ENCODE measurements around the gene IL11RA. TPM values are rescaled to one million over a fixed set of nuclear protein-coding genes. Genes with fewer than 3 reads are reported as not detected.

IL11RA gene
- total and polyA plus RNA-seq, 2 of the 8 experiments (the other 6 are each of a cell fraction or from before 2014, with no cell fraction given): 5.5 to 9.1 TPM

DNA sequence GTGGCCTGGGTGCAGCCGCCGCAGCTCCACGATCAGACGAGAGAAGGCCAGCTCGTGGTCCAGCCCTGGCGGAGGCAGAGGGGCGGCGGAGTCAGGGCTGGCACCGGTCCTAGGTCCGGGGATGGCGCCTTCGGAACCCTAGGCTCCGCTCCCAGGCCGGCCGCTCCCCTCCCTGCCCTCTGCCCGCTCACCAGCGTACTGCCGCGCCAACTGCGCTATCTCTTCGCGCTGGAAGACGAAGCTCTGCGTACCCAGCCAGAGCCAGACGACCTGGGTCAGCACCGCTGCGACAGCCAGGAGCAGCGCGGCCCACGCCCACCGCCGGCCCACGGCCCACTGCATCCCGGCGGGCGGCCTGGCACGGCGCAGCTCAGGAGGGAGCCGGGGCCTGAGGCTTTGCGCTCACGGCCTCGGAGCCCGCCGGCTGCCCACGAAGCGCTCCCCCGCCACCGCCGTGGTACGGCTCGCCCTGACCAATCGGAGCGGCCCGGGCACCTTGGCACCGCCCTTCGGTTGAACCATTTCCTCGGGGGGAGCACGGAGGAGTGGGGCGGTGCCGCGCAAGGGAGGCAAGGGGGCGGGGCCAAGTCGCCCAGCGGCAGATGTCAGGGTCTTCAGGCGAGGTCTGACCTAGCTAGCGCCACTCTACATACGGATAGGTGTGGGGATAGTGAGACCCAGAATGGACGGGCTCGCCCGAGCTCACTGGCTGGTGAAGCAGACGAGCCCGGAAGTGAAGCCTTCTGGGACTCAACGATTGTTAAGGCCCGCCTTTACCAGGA, 14.4 kb upstream of the IL11RA start, which contains the start of gene SIGMAR1:
Gene SIGMAR1, minus strand, starts transcription at position 432 of the 782 bp plus-strand sequence. Its CDS starts 90 bp downstream, at position 342.
- no peak within 1 kb of the TSS for H4K5ac ChIP-seq (ENCODE audit: insufficient read length, low read depth, low read length)
- FAIRE-seq (no peak), DNase-seq (ENCODE audit: low read depth in 1 of 2, low spot score in 2 of 2) (peak; percentile 63 to 96)
- H4K91ac ChIP-seq (replicated peaks; ENCODE audit: insufficient read length, low read length): peak within 1 kb of the TSS; percentile 72
- ChIA-PET CTCF (ENCODE audit: partially characterized antibody) (interaction anchor here (0.7 to 18.5 kb wide), 19 partner anchors 9 to 201 kb away, joined by 3 to 401 read pairs (median 4); partner anchors contain the start of genes ARID3C, CCL21, CCL27 and DCTN3), POLR2A (ENCODE audit: partially characterized antibody) (interaction anchor here (0.6 to 11.3 kb wide), 13 partner anchors 8 to 172 kb away, joined by 3 to 127 read pairs (median 4); partner anchors contain the start of genes GALT, IL11RA and RPP25L)
- H3K4ac ChIP-seq (replicated peaks; ENCODE audit: insufficient read length, low read depth, low read length): peak within 1 kb of the TSS; percentile 88
- peaks cover 0 to 6% (median 3%) of the 10 kb centered on the region in 4 experiments; a peak in 2 of 7 replicates for H3K27me3 ChIP-seq (replicated peaks in 1 of 4; ENCODE audit: control insufficient read depth in 3 of 4, extremely low read depth in 1 of 4, insufficient read depth in 3 of 4, low read length in 3 of 4)
- peak within 1 kb of the TSS; percentile 90; the same call in 1 of the 2 replicates for H2BK15ac ChIP-seq (ENCODE audit: low read length)
- H4K8ac ChIP-seq (ENCODE audit: extremely low read depth, insufficient read depth, low read length): peak within 1 kb of the TSS; percentile 77
- H2BK5ac ChIP-seq (ENCODE audit: low read depth, low read length): peak within 1 kb of the TSS; percentile 86; the same call in 1 of the 2 replicates
- peaks cover 0 to 11% of the 10 kb centered on the region in 2 experiments for H4K20me1 ChIP-seq (replicated peaks in 1 of 2; ENCODE audit: control insufficient read depth in 1 of 2, insufficient read depth in 2 of 2, low read length in 2 of 2)
- no peak within 1 kb of the TSS for H3K23ac ChIP-seq (ENCODE audit: insufficient read length)
- no peak within 1 kb of the TSS for H3K56ac ChIP-seq (replicated peaks; ENCODE audit: insufficient read length, low read depth, low read length)
- H2BK12ac ChIP-seq (ENCODE audit: low read depth, low read length): peak within 1 kb of the TSS; percentile 68; the same call in 1 of the 2 replicates
- peak within 1 kb of the TSS; percentile 63 to 74 (median 70) for H3K9ac ChIP-seq (replicated peaks in 1 of 4; ENCODE audit: extremely low read depth in 1 of 4, low read depth in 3 of 4, low read length in 3 of 4)
- peaks cover 2 to 11% (median 8%) of the 10 kb centered on the region in 4 experiments; a peak in 4 of 7 replicates for H3K4me1 ChIP-seq (replicated peaks in 1 of 4; ENCODE audit: control insufficient read depth in 3 of 4, insufficient read depth in 4 of 4, low read length in 3 of 4)
- peaks cover 9% of the 10 kb centered on the region for H3K23me2 ChIP-seq (ENCODE audit: low read depth, low read length)
- WGBS, 2 experiments (ENCODE audit: extremely low coverage in 1 of 2, insufficient coverage in 1 of 2, insufficient read length in 1 of 2, insufficient replicate concordance in 2 of 2, low coverage in 1 of 2, low lambda C conversion rate in 2 of 2, missing lambda C conversion rate in 1 of 2): 2% methylated on average over 54 of the region's 74 CpGs; no CpG with 5 or more reads in 1 of the 2 experiments
- peaks cover 0 to 6% (median 2%) of the 10 kb centered on the region in 4 experiments; a peak in 3 of 8 replicates for H3K36me3 ChIP-seq (ENCODE audit: control insufficient read depth in 2 of 4, insufficient read depth in 4 of 4, low read length in 3 of 4)
- H3K9me3 ChIP-seq (ENCODE audit: insufficient read depth in 2 of 2, low read depth in 1 of 2, low read length in 1 of 2): no peaks in the 10 kb centered on the region
- no peak within 1 kb of the TSS; the same call in 1 of the 2 replicates for H3K27ac ChIP-seq (ENCODE audit: low read depth, low read length)
- H3K79me2 ChIP-seq (ENCODE audit: control insufficient read depth in 1 of 2, insufficient read depth in 2 of 2, low read length in 2 of 2): peaks cover 0 to 11% of the 10 kb centered on the region in 2 experiments; a peak in 2 of 4 replicates
- H3K18ac ChIP-seq (ENCODE audit: extremely low read depth, low read length): peak within 1 kb of the TSS; percentile 97
- H3K79me1 ChIP-seq (ENCODE audit: low read depth, low read length): peaks cover 10% of the 10 kb centered on the region
- H3K4me2 ChIP-seq (ENCODE audit: insufficient read depth in 1 of 2, low read depth in 2 of 2, low read length in 2 of 2): peak within 1 kb of the TSS; percentile 84 to 91
- H2BK120ac ChIP-seq (replicated peaks; ENCODE audit: low read depth, low read length): no peak within 1 kb of the TSS
- H2AK5ac ChIP-seq (ENCODE audit: low read depth, low read length): no peak within 1 kb of the TSS
- H3K4me3 ChIP-seq (ENCODE audit: extremely low read depth in 1 of 4, insufficient read depth in 2 of 4, low read depth in 3 of 4, low read length in 4 of 4): peak within 1 kb of the TSS; percentile 71 to 78 (median 77)
- H3K14ac ChIP-seq (ENCODE audit: insufficient read length): no peak within 1 kb of the TSS
- no peak within 1 kb of the TSS for H2BK20ac ChIP-seq (ENCODE audit: low read length)
- no peak within 1 kb of the TSS; the same call in 1 of the 2 replicates for H2AFZ ChIP-seq (ENCODE audit: low read length)
- peak; percentile 84 for TF ChIP-seq JUND (IDR thresholded peaks at IDR 0.05; ENCODE audit: low read length)
- 0 out of 2 replicates have a peak, but pooled peaks have one; percentile 10 for TF ChIP-seq GABPA (IDR thresholded peaks at IDR 0.05; ENCODE audit: borderline replicate concordance, insufficient read depth, low read length)
- TF ChIP-seq MAFK (IDR thresholded peaks at IDR 0.05; ENCODE audit: low read depth, low read length): no peak
- 0 out of 2 replicates have a peak, but pooled peaks have one; percentile 21 for TF ChIP-seq GTF2F1 (IDR thresholded peaks at IDR 0.05; ENCODE audit: borderline replicate concordance, low read depth, low read length)
- TF ChIP-seq TAF7 (optimal IDR thresholded peaks at IDR 0.05; ENCODE audit: borderline replicate concordance, low read depth, low read length): peak; percentile 44
- peak; percentile 27 for TF ChIP-seq RNF2 (IDR thresholded peaks at IDR 0.05; ENCODE audit: borderline replicate concordance, low read depth, low read length, missing control alignments, poor library complexity, severe bottlenecking)
- TF ChIP-seq RFX5 (IDR thresholded peaks at IDR 0.05; ENCODE audit: borderline replicate concordance, low read depth, low read length): no peak
- peak; percentile 88; the same call in 1 of the 2 replicates for TF ChIP-seq CHD1 (IDR thresholded peaks at IDR 0.05; ENCODE audit: low read depth, low read length)
- no peak for TF ChIP-seq CHD2 (IDR thresholded peaks at IDR 0.05; ENCODE audit: low read length)

Measured in H1 (cell line).